DOHH2 (cell line): ENCODE measurements around the gene NCAM1.

ENCODE experiments used
- H3F3A ChIP-seq: fragments of 200-600 bp; sonication (generic), shearing (Covaris generic); 2 replicates; pipeline ENCODE4 v1.6.0; 2016; ENCODE audit warnings: antibody characterized with exemption, mild to moderate bottlenecking; ENCODE audit not compliant: control insufficient read depth, insufficient read depth
- H3K27ac ChIP-seq: fragments of 200-600 bp; sonication (generic); 2 replicates; pipeline ENCODE4 v1.5.1; 2014; ENCODE audit warnings: low read depth, mild to moderate bottlenecking, low read length, moderate library complexity
- H3K27me3 ChIP-seq: fragments of 200-600 bp; sonication (generic); 2 replicates; pipeline ENCODE4 v1.6.1; 2014; ENCODE audit warnings: mild to moderate bottlenecking, low read length, mixed read lengths; ENCODE audit not compliant: control insufficient read depth
- H3K36me3 ChIP-seq: fragments of 200-600 bp; sonication (generic); 2 replicates; pipeline ENCODE4 v1.6.1; 2014; ENCODE audit warnings: mild to moderate bottlenecking, low read length, moderate library complexity, mixed read lengths; ENCODE audit not compliant: control insufficient read depth
- H3K4me1 ChIP-seq: fragments of 200-600 bp; sonication (generic); 2 replicates; pipeline ENCODE4 v1.6.1; 2014; ENCODE audit warnings: mild to moderate bottlenecking, low read length, mixed read lengths; ENCODE audit not compliant: control insufficient read depth
- H3K4me2 ChIP-seq: fragments of 200-600 bp; sonication (generic); 2 replicates; pipeline ENCODE4 v1.6.0; 2014; ENCODE audit warnings: mild to moderate bottlenecking, low read length, moderate library complexity
- H3K4me3 ChIP-seq: fragments of 200-600 bp; sonication (generic); 2 replicates; pipeline ENCODE4 v1.5.1; 2014; ENCODE audit warnings: mild to moderate bottlenecking, low read length, mixed read lengths
- H3K79me2 ChIP-seq: fragments of 200-600 bp; sonication (generic); 2 replicates; pipeline ENCODE4 v1.6.1; 2014; ENCODE audit warnings: mild to moderate bottlenecking, low read length, mixed read lengths; ENCODE audit not compliant: control insufficient read depth
- H3K9me2 ChIP-seq: fragments of 200-600 bp; sonication (generic); replicated peaks from 2 replicates; pipeline ENCODE4 v1.6.1; 2014; ENCODE audit warnings: mild to moderate bottlenecking, low read length, mixed read lengths; ENCODE audit not compliant: control insufficient read depth
- H3K9me3 ChIP-seq: fragments of 200-600 bp; sonication (generic); 2 replicates; pipeline ENCODE4 v1.6.1; 2014; ENCODE audit warnings: antibody characterized with exemption, low read length, mixed read lengths; ENCODE audit not compliant: control insufficient read depth, insufficient read depth
- H4K20me1 ChIP-seq: fragments of 200-600 bp; sonication (generic); 2 replicates; pipeline ENCODE4 v1.6.0; 2014; ENCODE audit warnings: low read depth, mild to moderate bottlenecking, antibody characterized with exemption, low read length, moderate library complexity; ENCODE audit not compliant: control insufficient read depth, insufficient read depth
- EZH2phosphoT487 ChIP-seq: fragments of 200-600 bp; sonication (generic); IDR thresholded peaks from 2 replicates; pipeline ENCODE4 v1.6.1; 2017; ENCODE audit warnings: borderline replicate concordance, mild to moderate bottlenecking, antibody characterized with exemption, low read length, moderate library complexity, mixed read lengths
- TF ChIP-seq, protein P1 (sequence below): fragments of 200-600 bp; sonication (generic); IDR thresholded peaks from one replicate; pipeline ENCODE4 v1.5.1; 2014; ENCODE audit warnings: antibody characterized with exemption, mild to moderate bottlenecking, low read depth, low read length; ENCODE audit not compliant: poor library complexity, severe bottlenecking

NCAM1 gene

DNA sequence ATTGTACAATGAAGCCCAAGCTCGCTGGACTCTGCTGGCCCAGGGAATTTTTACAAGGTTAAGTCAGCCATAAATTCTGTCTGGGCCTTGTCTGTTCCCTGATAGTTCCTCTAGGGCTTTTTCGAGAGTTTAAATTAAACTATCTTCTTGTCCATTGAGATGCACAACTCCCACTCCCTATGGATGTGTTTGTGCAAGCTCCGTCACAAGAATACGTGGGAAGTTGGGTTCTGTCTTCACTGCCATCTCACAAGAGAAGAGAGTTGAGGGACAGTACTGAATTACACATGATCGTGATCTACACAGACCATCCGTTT lies 199.5 kb downstream of the NCAM1 start:
- no peaks in the 10 kb centered on the region for H3K4me1 ChIP-seq
- H3K9me2 ChIP-seq: no peaks in the 10 kb centered on the region
- no peak overlapping the region for H3K27ac ChIP-seq
- H3K9me3 ChIP-seq: no peaks in the 10 kb centered on the region
- no peaks in the 10 kb centered on the region for H3F3A ChIP-seq
- TF ChIP-seq, protein P1, sequence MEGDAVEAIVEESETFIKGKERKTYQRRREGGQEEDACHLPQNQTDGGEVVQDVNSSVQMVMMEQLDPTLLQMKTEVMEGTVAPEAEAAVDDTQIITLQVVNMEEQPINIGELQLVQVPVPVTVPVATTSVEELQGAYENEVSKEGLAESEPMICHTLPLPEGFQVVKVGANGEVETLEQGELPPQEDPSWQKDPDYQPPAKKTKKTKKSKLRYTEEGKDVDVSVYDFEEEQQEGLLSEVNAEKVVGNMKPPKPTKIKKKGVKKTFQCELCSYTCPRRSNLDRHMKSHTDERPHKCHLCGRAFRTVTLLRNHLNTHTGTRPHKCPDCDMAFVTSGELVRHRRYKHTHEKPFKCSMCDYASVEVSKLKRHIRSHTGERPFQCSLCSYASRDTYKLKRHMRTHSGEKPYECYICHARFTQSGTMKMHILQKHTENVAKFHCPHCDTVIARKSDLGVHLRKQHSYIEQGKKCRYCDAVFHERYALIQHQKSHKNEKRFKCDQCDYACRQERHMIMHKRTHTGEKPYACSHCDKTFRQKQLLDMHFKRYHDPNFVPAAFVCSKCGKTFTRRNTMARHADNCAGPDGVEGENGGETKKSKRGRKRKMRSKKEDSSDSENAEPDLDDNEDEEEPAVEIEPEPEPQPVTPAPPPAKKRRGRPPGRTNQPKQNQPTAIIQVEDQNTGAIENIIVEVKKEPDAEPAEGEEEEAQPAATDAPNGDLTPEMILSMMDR: no peak
- TF ChIP-seq EZH2phosphoT487: no peak
- no peaks in the 10 kb centered on the region for H4K20me1 ChIP-seq
- H3K4me3 ChIP-seq: no peak overlapping the region
- H3K79me2 ChIP-seq: no peaks in the 10 kb centered on the region
- H3K36me3 ChIP-seq: no peaks in the 10 kb centered on the region
- no peak overlapping the region for H3K4me2 ChIP-seq
- H3K27me3 ChIP-seq: no peaks in the 10 kb centered on the region

DNA sequence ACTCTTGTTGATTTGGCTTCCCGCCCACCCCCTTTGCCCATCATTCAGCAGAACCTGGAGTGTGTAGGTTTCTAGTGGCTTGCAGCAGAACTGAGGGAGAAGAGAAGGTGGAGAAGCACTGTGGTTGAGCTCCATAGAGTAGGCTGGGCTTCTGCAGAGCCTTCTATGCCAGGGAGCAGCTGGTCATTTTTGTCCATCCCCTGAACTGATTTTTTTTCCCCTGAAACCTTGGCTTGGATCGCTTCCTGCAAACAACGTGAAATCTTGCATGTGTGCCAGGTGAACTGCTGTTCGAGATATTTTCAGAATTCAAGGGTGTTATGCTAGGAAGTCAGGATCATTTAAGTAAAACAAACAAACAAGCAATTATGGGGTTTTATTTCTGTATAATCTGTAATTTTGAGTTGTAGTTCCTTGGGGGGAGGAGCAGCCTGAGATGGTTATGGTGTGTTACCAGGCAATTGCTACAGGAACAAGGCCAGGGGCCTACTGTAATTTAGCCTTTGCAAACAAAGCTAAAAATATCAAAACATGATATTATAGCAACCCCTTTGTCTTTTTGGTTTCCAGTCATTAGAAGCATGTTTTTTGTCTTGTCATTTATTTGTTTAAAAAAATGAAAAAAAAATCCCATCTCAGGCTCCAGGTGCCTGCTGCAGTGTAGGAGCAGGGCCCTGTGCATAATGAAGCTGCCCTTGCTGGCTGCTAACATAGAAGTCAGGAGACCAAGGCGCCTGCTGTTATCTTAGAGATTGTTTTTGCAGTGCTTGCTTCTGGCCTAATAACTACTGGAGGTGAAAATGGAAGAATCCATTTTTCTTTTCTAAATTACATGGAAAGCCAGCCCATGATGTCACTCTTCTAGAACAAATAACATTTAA lies 200.7 kb downstream of the NCAM1 start:
- no peaks in the 10 kb centered on the region for H3K4me1 ChIP-seq
- H3F3A ChIP-seq: no peaks in the 10 kb centered on the region
- TF ChIP-seq EZH2phosphoT487: no peak
- TF ChIP-seq, protein P1: no peak
- no peaks in the 10 kb centered on the region for H3K27me3 ChIP-seq
- no peak overlapping the region for H3K27ac ChIP-seq
- H3K36me3 ChIP-seq: no peaks in the 10 kb centered on the region
- H3K79me2 ChIP-seq: no peaks in the 10 kb centered on the region
- H3K4me2 ChIP-seq: no peak overlapping the region
- no peaks in the 10 kb centered on the region for H3K9me3 ChIP-seq
- no peak overlapping the region for H3K4me3 ChIP-seq
- H3K9me2 ChIP-seq: no peaks in the 10 kb centered on the region
- no peaks in the 10 kb centered on the region for H4K20me1 ChIP-seq

DNA sequence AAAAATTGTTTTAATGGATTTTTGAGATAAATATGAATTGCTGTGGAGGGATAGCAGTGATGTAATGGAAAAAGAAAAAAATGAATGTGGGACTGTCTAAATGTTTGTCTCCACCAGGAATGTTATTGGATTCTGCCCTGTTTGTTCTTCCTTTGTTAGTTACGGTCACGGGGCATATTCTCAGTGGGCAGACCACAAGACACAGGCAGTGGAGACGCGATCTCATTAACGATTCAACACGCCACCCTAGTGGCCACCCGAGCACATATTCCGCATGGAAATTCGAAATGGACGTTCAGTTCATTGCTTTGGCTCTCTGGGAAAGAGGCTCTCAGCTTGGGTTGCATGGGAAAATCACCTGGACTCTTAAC lies 201.4 kb downstream of the NCAM1 start:
- H3K79me2 ChIP-seq: no peaks in the 10 kb centered on the region
- no peaks in the 10 kb centered on the region for H3K36me3 ChIP-seq
- H3F3A ChIP-seq: no peaks in the 10 kb centered on the region
- H3K4me1 ChIP-seq: no peaks in the 10 kb centered on the region
- no peaks in the 10 kb centered on the region for H3K9me3 ChIP-seq
- no peak overlapping the region for H3K4me3 ChIP-seq
- H3K27ac ChIP-seq: no peak overlapping the region
- H3K9me2 ChIP-seq: no peaks in the 10 kb centered on the region
- no peaks in the 10 kb centered on the region for H3K27me3 ChIP-seq
- TF ChIP-seq EZH2phosphoT487: no peak
- TF ChIP-seq, protein P1: no peak
- no peaks in the 10 kb centered on the region for H4K20me1 ChIP-seq
- no peak overlapping the region for H3K4me2 ChIP-seq
